ENCODE measurements around the gene PTPN18.
A peak's percentile ranks its signal among the peaks of the same experiment; 100 is the strongest.

The PTPN18 gene

GRCh38 chr2:130334026-130334425 lies 21.8 kb upstream of the PTPN18 start:
- no peaks in the 10 kb centered on the region for H3K9me3 Mint-ChIP-seq
- no peak overlapping the region for H3K27ac Mint-ChIP-seq
- no peaks in the 10 kb centered on the region for H3K4me1 Mint-ChIP-seq (ENCODE audit: low read depth)
- peaks cover 17% of the 10 kb centered on the region for H3K36me3 Mint-ChIP-seq (ENCODE audit: low read depth)
- no peak overlapping the region for H3K4me3 Mint-ChIP-seq
- H3K27me3 Mint-ChIP-seq, result peaks cover 29% of the 10 kb centered on the region
- intact Hi-C loops (cut with micrococcal nuclease), result loop anchor here (5.0 kb wide), 1 partner anchor 177 kb away; no protein-coding TSS in a partner anchor

GRCh38 chr2:130335226-130335625 lies 20.6 kb upstream of the PTPN18 start:
- Mint-ChIP-seq H3K27ac (no peak overlapping the region), H3K4me3 (no peak overlapping the region), H3K4me1 (ENCODE audit: low read depth) (peaks cover 10% of the 10 kb centered on the region), H3K27me3 (peaks cover 27% of the 10 kb centered on the region), H3K9me3 (no peaks in the 10 kb centered on the region), H3K36me3 (ENCODE audit: low read depth) (peaks cover 29% of the 10 kb centered on the region)
- intact Hi-C loops (cut with micrococcal nuclease), result no loop called here

GRCh38 chr2:130336150-130336876 lies 19.5 kb upstream of the PTPN18 start:
- peaks cover 20% of the 10 kb centered on the region for H3K4me1 Mint-ChIP-seq (ENCODE audit: low read depth)
- intact Hi-C loops (cut with micrococcal nuclease), result no loop called here
- no peak overlapping the region for H3K4me3 Mint-ChIP-seq
- peaks cover 18% of the 10 kb centered on the region for H3K27me3 Mint-ChIP-seq
- H3K27ac Mint-ChIP-seq, result no peak overlapping the region
- H3K36me3 Mint-ChIP-seq (ENCODE audit: low read depth), result peaks cover 34% of the 10 kb centered on the region
- H3K9me3 Mint-ChIP-seq, result no peaks in the 10 kb centered on the region

- Mint-ChIP-seq H3K4me1 (ENCODE audit: low read depth) (peaks cover 28% of the 10 kb centered on the region), H3K36me3 (ENCODE audit: low read depth) (peaks cover 40% of the 10 kb centered on the region), H3K27ac (no peak overlapping the region), H3K27me3 (peaks cover 12% of the 10 kb centered on the region), H3K4me3 (no peak overlapping the region), H3K9me3 (no peaks in the 10 kb centered on the region)
- intact Hi-C loops (cut with micrococcal nuclease), result no loop called here
Measured at GRCh38 chr2:130336877-130337734, 18.8 kb upstream of the PTPN18 start.

GRCh38 chr2:130337735-130338325 lies 18.0 kb upstream of the PTPN18 start:
- H3K27ac Mint-ChIP-seq, result no peak overlapping the region
- H3K4me1 Mint-ChIP-seq (ENCODE audit: low read depth), result peaks cover 31% of the 10 kb centered on the region
- peaks cover 8% of the 10 kb centered on the region for H3K27me3 Mint-ChIP-seq
- H3K9me3 Mint-ChIP-seq, result no peaks in the 10 kb centered on the region
- H3K4me3 Mint-ChIP-seq, result no peak overlapping the region
- intact Hi-C loops (cut with micrococcal nuclease), result no loop called here
- H3K36me3 Mint-ChIP-seq (ENCODE audit: low read depth), result peaks cover 47% of the 10 kb centered on the region

GRCh38 chr2:130338793-130339345 lies 17.0 kb upstream of the PTPN18 start:
- no peaks in the 10 kb centered on the region for H3K9me3 Mint-ChIP-seq
- no peak overlapping the region for H3K4me3 Mint-ChIP-seq
- H3K4me1 Mint-ChIP-seq (ENCODE audit: low read depth), result peaks cover 39% of the 10 kb centered on the region
- intact Hi-C loops (cut with micrococcal nuclease), result no loop called here
- H3K27me3 Mint-ChIP-seq, result peaks cover 4% of the 10 kb centered on the region
- H3K27ac Mint-ChIP-seq, result no peak overlapping the region
- H3K36me3 Mint-ChIP-seq (ENCODE audit: low read depth), result peaks cover 53% of the 10 kb centered on the region

- H3K27me3 Mint-ChIP-seq, result no peaks in the 10 kb centered on the region
- peak overlapping the region; percentile 7 for H3K4me3 Mint-ChIP-seq
- peaks cover 61% of the 10 kb centered on the region for H3K36me3 Mint-ChIP-seq (ENCODE audit: low read depth)
- peak overlapping the region; percentile 13 for H3K27ac Mint-ChIP-seq
- H3K9me3 Mint-ChIP-seq, result no peaks in the 10 kb centered on the region
- H3K4me1 Mint-ChIP-seq (ENCODE audit: low read depth), result peaks cover 39% of the 10 kb centered on the region
- intact Hi-C loops (cut with micrococcal nuclease), result no loop called here
Measured at GRCh38 chr2:130339885-130340745, 15.7 kb upstream of the PTPN18 start.

GRCh38 chr2:130341562-130342019 lies 14.3 kb upstream of the PTPN18 start:
- Mint-ChIP-seq H3K27ac (peak overlapping the region; percentile 100), H3K27me3 (no peaks in the 10 kb centered on the region), H3K36me3 (ENCODE audit: low read depth) (peaks cover 76% of the 10 kb centered on the region), H3K4me3 (peak overlapping the region; percentile 100), H3K9me3 (no peaks in the 10 kb centered on the region), H3K4me1 (ENCODE audit: low read depth) (peaks cover 45% of the 10 kb centered on the region)
- intact Hi-C loops (cut with micrococcal nuclease), result loop anchor here (1.0 kb wide), 4 partner anchors 14 to 160 kb away; partner anchors contain the start of gene SMPD4

GRCh38 chr2:130342020-130342532 lies 13.8 kb upstream of the PTPN18 start:
- no peaks in the 10 kb centered on the region for H3K27me3 Mint-ChIP-seq
- peaks cover 81% of the 10 kb centered on the region for H3K36me3 Mint-ChIP-seq (ENCODE audit: low read depth)
- peak overlapping the region; percentile 100 for H3K27ac Mint-ChIP-seq
- H3K4me1 Mint-ChIP-seq (ENCODE audit: low read depth), result peaks cover 48% of the 10 kb centered on the region
- intact Hi-C loops (cut with micrococcal nuclease), result loop anchor here (1.0 kb wide), 4 partner anchors 13 to 161 kb away; partner anchors contain the start of gene SMPD4
- H3K4me3 Mint-ChIP-seq, result peak overlapping the region; percentile 100
- H3K9me3 Mint-ChIP-seq, result no peaks in the 10 kb centered on the region

- H3K27ac Mint-ChIP-seq, result peak within 1 kb of the TSS; percentile 100
- peaks cover 84% of the 10 kb centered on the region for H3K36me3 Mint-ChIP-seq (ENCODE audit: low read depth)
- peaks cover 48% of the 10 kb centered on the region for H3K4me1 Mint-ChIP-seq (ENCODE audit: low read depth)
- peak within 1 kb of the TSS; percentile 100 for H3K4me3 Mint-ChIP-seq
- intact Hi-C loops (cut with micrococcal nuclease), result loop anchor here (1.0 kb wide), 4 partner anchors 13 to 161 kb away; partner anchors contain the start of gene SMPD4
- H3K9me3 Mint-ChIP-seq, result no peaks in the 10 kb centered on the region
- H3K27me3 Mint-ChIP-seq, result no peaks in the 10 kb centered on the region
Measured at GRCh38 chr2:130342533-130343275, 13.2 kb upstream of the PTPN18 start, which contains the start of gene IMP4. Gene IMP4 (plus strand): TSS chr2:130342897. CDS start chr2:130342933, 36 bp downstream.

GRCh38 chr2:130344578-130344977 lies 11.3 kb upstream of the PTPN18 start:
- intact Hi-C loops (cut with micrococcal nuclease), result no loop called here
- H3K27me3 Mint-ChIP-seq, result no peaks in the 10 kb centered on the region
- no peak overlapping the region for H3K27ac Mint-ChIP-seq
- H3K9me3 Mint-ChIP-seq, result no peaks in the 10 kb centered on the region
- H3K4me3 Mint-ChIP-seq, result no peak overlapping the region
- peaks cover 82% of the 10 kb centered on the region for H3K36me3 Mint-ChIP-seq (ENCODE audit: low read depth)
- H3K4me1 Mint-ChIP-seq (ENCODE audit: low read depth), result peaks cover 44% of the 10 kb centered on the region

GRCh38 chr2:130345091-130345490 lies 10.8 kb upstream of the PTPN18 start:
- no peak overlapping the region for H3K27ac Mint-ChIP-seq
- no peak overlapping the region for H3K4me3 Mint-ChIP-seq
- no peaks in the 10 kb centered on the region for H3K27me3 Mint-ChIP-seq
- H3K4me1 Mint-ChIP-seq (ENCODE audit: low read depth), result peaks cover 39% of the 10 kb centered on the region
- no peaks in the 10 kb centered on the region for H3K9me3 Mint-ChIP-seq
- peaks cover 77% of the 10 kb centered on the region for H3K36me3 Mint-ChIP-seq (ENCODE audit: low read depth)
- intact Hi-C loops (cut with micrococcal nuclease), result no loop called here

Measured in dendritic cell treated with granulocyte-macrophage colony-stimulating factor and Interleukin-4, amounts not matched to agents 40 ng/mL and 50 ng/mL, for 4 days (primary cell).